ENCODE data around the gene CXCL12. TPM values are rescaled to one million over a fixed set of nuclear protein-coding genes. Genes with fewer than 3 reads are reported as not detected.

The CXCL12 gene
- total RNA-seq, 1 donor from 2014 or later: 153 TPM

- Mint-ChIP-seq H3K9me3 (ENCODE audit: unreplicated experiment) (peaks cover 4% of the 10 kb centered on the region), H3K36me3 (ENCODE audit: unreplicated experiment) (no peaks in the 10 kb centered on the region), H3K27me3 (ENCODE audit: unreplicated experiment) (peaks cover 61% of the 10 kb centered on the region), H3K27ac (ENCODE audit: unreplicated experiment) (no peak overlapping the region), H3K4me3 (ENCODE audit: unreplicated experiment) (no peak overlapping the region), H3K4me1 (ENCODE audit: unreplicated experiment) (no peaks in the 10 kb centered on the region)
- no peak for TF ChIP-seq CTCF (IDR thresholded peaks at IDR 0.05)
- DNase-seq (ENCODE audit: extremely low spot score, unreplicated experiment): no peak
Observed at GRCh38 chr10:44327461-44327860, 57.4 kb downstream of the CXCL12 start.
